GF-D8 (cell line): Measurements from ENCODE around the gene ACSS3.

ENCODE experiments used
- DNase-seq: peaks from one replicate; lab custom pipeline; 2025; lab: John Stamatoyannopoulos, UW

ACSS3 gene

DNA sequence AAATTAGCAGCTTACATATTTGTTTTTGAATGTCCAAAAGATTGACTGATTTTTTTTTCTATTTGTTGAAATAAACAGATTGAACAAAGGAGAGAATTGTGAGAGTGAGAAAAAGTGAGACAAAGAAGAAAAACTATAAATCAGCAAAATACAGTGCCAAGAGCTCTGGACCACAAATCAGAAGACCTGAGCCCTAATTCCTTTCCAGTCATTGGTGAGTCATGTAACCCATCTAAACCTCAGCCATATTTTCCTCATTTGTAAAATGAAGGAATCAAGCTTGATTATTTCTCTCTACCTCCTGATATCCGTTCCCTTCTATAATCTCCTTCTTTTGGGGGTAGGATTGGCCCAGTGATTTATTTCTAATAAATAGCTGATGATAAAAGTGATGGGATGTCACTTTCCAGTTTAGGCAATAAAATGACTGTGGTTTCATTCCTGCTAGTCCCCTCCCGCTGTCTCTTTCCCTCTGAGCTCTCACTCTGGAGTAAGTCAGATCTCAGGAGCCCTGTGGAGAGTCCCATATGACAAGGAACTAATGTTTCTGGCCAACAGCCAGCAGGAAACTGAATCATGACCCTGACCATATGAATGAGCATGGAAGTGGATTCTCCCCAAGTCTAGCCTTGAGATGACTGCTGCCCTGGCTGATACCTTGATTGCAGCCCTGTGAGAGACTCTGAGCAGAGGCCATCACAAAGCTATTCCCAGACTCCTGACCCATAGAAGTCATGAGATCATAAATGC is 218.9 kb downstream of the ACSS3 start:
- DNase-seq = no peak

DNA sequence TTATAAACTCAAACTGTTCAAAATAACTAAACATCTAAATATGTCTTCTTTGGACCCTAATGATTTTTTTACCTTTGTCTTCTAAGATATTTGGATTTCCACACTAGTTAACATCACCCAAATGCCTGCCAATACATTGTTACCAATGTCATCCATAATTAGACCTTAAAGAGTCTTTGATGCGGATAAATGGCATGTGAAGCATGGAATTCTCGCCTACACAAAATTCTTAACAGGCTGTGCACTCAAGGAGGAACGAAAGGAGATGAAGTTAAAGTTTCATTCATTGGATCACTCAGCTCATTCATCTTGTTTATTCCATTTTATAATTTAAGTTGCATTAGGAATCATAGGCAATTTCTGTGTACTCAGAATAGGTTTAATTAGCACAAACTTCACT is 219.7 kb downstream of the ACSS3 start:
- no peak for DNase-seq

DNA sequence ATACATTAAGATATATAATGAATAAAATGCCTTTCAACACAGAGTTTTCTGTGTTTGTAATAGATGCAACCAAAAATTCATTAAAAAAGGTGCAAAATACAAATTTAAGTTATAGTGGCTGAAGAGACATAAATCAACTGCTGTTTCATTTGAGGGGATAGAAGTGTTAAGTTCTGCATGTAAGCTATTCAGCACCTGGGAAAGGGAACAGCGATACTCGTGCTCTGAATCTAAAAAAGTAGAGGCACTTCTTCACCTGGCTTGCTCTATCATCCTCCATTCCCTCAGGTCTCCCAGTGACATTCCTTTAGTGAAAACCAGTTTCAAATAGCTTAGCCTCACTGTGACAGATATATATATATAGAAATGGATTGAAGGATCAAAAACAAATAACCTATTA is 222.6 kb downstream of the ACSS3 start:
- DNase-seq = no peak

DNA sequence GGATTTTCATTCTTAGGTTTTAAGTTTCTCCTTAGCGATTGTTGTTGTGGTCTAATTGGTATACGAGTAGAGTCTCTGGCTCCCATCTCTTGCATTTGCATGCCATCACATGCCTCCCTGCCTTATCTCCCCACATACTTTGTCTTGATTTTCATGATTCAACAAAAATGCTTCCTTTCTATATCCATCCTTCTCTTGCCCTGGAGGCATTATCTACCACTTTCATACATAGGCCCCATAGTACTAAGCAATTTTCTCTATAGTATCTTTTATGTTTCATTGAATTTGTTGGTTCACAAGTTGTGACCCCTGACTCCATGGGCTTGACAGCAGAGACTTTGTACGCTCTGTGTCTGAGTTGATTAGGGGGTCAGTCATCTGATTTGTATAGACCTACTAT is 226.1 kb downstream of the ACSS3 start:
- no peak for DNase-seq
